Measurements from ENCODE around the gene PLTP.
A peak's percentile ranks its signal among the peaks of the same experiment; 100 is the strongest.

Gene PLTP

GRCh38 chr20:45890077-45890984 lies 21.6 kb downstream of the PLTP start:
- TF ChIP-seq CTCF (IDR thresholded peaks at IDR 0.05; ENCODE audit: low read depth, low read length, missing control alignments): peak; percentile 43
- peak overlapping the region; percentile 81 for H3K4me3 ChIP-seq (ENCODE audit: low read depth, low read length)
- DNase-seq (ENCODE audit: low read depth): no peak

- no peak overlapping the region for H3K4me3 ChIP-seq (ENCODE audit: low read depth, low read length)
- no peak for DNase-seq (ENCODE audit: low read depth)
- no peak for TF ChIP-seq CTCF (IDR thresholded peaks at IDR 0.05; ENCODE audit: low read depth, low read length, missing control alignments)
Observed at GRCh38 chr20:45888681-45889080, 23.3 kb downstream of the PLTP start.

- no peak within 1 kb of the TSS for H3K4me3 ChIP-seq (ENCODE audit: low read depth, low read length)
- TF ChIP-seq CTCF (IDR thresholded peaks at IDR 0.05; ENCODE audit: low read depth, low read length, missing control alignments): no peak
- no peak for DNase-seq (ENCODE audit: low read depth)
Observed at GRCh38 chr20:45887346-45887715, 24.6 kb downstream of the PLTP start, which contains the start of gene SPATA25. Gene SPATA25 (minus strand): TSS chr20:45887622. CDS start chr20:45887590, 32 bp downstream.

- H3K4me3 ChIP-seq (ENCODE audit: low read depth, low read length): no peak overlapping the region
- TF ChIP-seq CTCF (IDR thresholded peaks at IDR 0.05; ENCODE audit: low read depth, low read length, missing control alignments): no peak
- DNase-seq (ENCODE audit: low read depth): no peak
Observed at GRCh38 chr20:45886590-45887345, 25.2 kb downstream of the PLTP start.

- no peak overlapping the region for H3K4me3 ChIP-seq (ENCODE audit: low read depth, low read length)
- no peak for DNase-seq (ENCODE audit: low read depth)
- TF ChIP-seq CTCF (IDR thresholded peaks at IDR 0.05; ENCODE audit: low read depth, low read length, missing control alignments): no peak
Observed at GRCh38 chr20:45883100-45883469, 28.9 kb downstream of the PLTP start.

- no peak for DNase-seq (ENCODE audit: low read depth)
- no peak for TF ChIP-seq CTCF (IDR thresholded peaks at IDR 0.05; ENCODE audit: low read depth, low read length, missing control alignments)
- no peak overlapping the region for H3K4me3 ChIP-seq (ENCODE audit: low read depth, low read length)
Observed at GRCh38 chr20:45882469-45883099, 29.4 kb downstream of the PLTP start.

All from GM12864 (cell line).